Upper lobe of right lung (tissue), 1 donor: ENCODE data around the gene RIN3. TPM values are rescaled to one million over a fixed set of nuclear protein-coding genes. Genes with fewer than 3 reads are reported as not detected.

ENCODE experiments used
- ATAC-seq: fragments of 200-7000 bp; cut with Tn5 transposase; one replicate; pipeline ENCODE4 v1.9.1; 2020; ENCODE audit warnings: mild to moderate bottlenecking, moderate library complexity
- DNase-seq: peaks from one replicate; pipeline ENCODE4 v3.0.0-alpha.2; 2020
- H3K27ac ChIP-seq: fragments of 200-600 bp; one replicate; pipeline ENCODE4 v1.8.0; 2022
- H3K27me3 ChIP-seq: fragments of 200-600 bp; one replicate; pipeline ENCODE4 v1.8.0; 2022; ENCODE audit warnings: mild to moderate bottlenecking
- H3K36me3 ChIP-seq: fragments of 200-600 bp; one replicate; pipeline ENCODE4 v1.8.0; 2022
- H3K4me1 ChIP-seq: fragments of 200-600 bp; one replicate; pipeline ENCODE4 v1.8.0; 2022
- H3K4me3 ChIP-seq: fragments of 200-600 bp; one replicate; pipeline ENCODE4 v1.8.0; 2022; ENCODE audit warnings: mild to moderate bottlenecking
- H3K9me3 ChIP-seq: fragments of 200-600 bp; one replicate; pipeline ENCODE4 v1.8.0; 2022
- CTCF ChIP-seq: fragments of 200-600 bp; IDR thresholded peaks from one replicate; pipeline ENCODE4 v1.8.0; 2022; ENCODE audit warnings: antibody characterized with exemption
- intact Hi-C: fragments of 100-400 bp; cut with DNase I; formaldehyde crosslinking; loops from one replicate; pipeline ENCODE4 v1.11.0; 2022
- total RNA-seq: library from RNA; stranded (reverse); fragmentation: NEBNext Ultra II Directional; extraction: Animal tissue kit (Norgen Biotek cat#: 25700); gene quantifications from one replicate; pipeline ENCODE4 v1.2.1, GENCODE V29; 2021
- donor health status: DM: no; HTN: yes; CAD: no; lungs with severe emphysema.

RIN3 gene
- total RNA-seq, 1 donor from 2014 or later: 56.0 TPM

- H3K27me3 ChIP-seq: no peaks in the 10 kb centered on the region
- peaks cover 24% of the 10 kb centered on the region for H3K36me3 ChIP-seq
- DNase-seq (no peak), ATAC-seq (no peak)
- H3K27ac ChIP-seq: no peak overlapping the region
- H3K4me1 ChIP-seq: peaks cover 29% of the 10 kb centered on the region
- TF ChIP-seq CTCF: no peak
- H3K4me3 ChIP-seq: no peak overlapping the region
- no peaks in the 10 kb centered on the region for H3K9me3 ChIP-seq
- intact Hi-C loops: no loop called here
Measured at GRCh38 chr14:92557544-92557912, 43.9 kb downstream of the RIN3 start.

- Histone ChIP-seq H3K4me1 (peaks cover 21% of the 10 kb centered on the region), H3K36me3 (peaks cover 24% of the 10 kb centered on the region), H3K4me3 (no peak overlapping the region), H3K9me3 (no peaks in the 10 kb centered on the region), H3K27me3 (no peaks in the 10 kb centered on the region), H3K27ac (no peak overlapping the region)
- intact Hi-C loops: no loop called here
- no peak for DNase-seq
- TF ChIP-seq CTCF: no peak
- ATAC-seq: no peak
Measured at GRCh38 chr14:92558319-92558718, 44.7 kb downstream of the RIN3 start.

- H3K4me3 ChIP-seq: no peak overlapping the region
- peaks cover 19% of the 10 kb centered on the region for H3K4me1 ChIP-seq
- H3K27ac ChIP-seq: no peak overlapping the region
- peaks cover 24% of the 10 kb centered on the region for H3K36me3 ChIP-seq
- ATAC-seq: no peak
- DNase-seq: no peak
- no peaks in the 10 kb centered on the region for H3K9me3 ChIP-seq
- intact Hi-C loops: no loop called here
- TF ChIP-seq CTCF: no peak
- no peaks in the 10 kb centered on the region for H3K27me3 ChIP-seq
Measured at GRCh38 chr14:92559486-92559885, 45.9 kb downstream of the RIN3 start.

- peaks cover 24% of the 10 kb centered on the region for H3K36me3 ChIP-seq
- H3K27me3 ChIP-seq: no peaks in the 10 kb centered on the region
- peaks cover 15% of the 10 kb centered on the region for H3K4me1 ChIP-seq
- no peak overlapping the region for H3K27ac ChIP-seq
- intact Hi-C loops: no loop called here
- no peak for ATAC-seq
- H3K9me3 ChIP-seq: no peaks in the 10 kb centered on the region
- no peak for DNase-seq
- no peak overlapping the region for H3K4me3 ChIP-seq
- TF ChIP-seq CTCF: no peak
Measured at GRCh38 chr14:92560106-92560865, 46.7 kb downstream of the RIN3 start.

- peaks cover 22% of the 10 kb centered on the region for H3K36me3 ChIP-seq
- intact Hi-C loops: no loop called here
- no peaks in the 10 kb centered on the region for H3K27me3 ChIP-seq
- H3K27ac ChIP-seq: no peak overlapping the region
- DNase-seq (no peak), ATAC-seq (no peak)
- H3K4me1 ChIP-seq: peaks cover 5% of the 10 kb centered on the region
- H3K4me3 ChIP-seq: no peak overlapping the region
- peaks cover under 1% of the 10 kb centered on the region for H3K9me3 ChIP-seq
- TF ChIP-seq CTCF: no peak
Measured at GRCh38 chr14:92561906-92562479, 48.4 kb downstream of the RIN3 start.
